LoVo (cell line): ENCODE results near the gene HOATZ.

Experiments
- DNase-seq: peaks from one replicate; pipeline ENCODE4 v3.0.0-alpha.2; 2016; ENCODE audit warnings: low spot score

The HOATZ gene

GRCh38 chr11:111581341-111581740, 66.8 kb downstream of the HOATZ start:
- no peak for DNase-seq

GRCh38 chr11:111582163-111582562, 67.6 kb downstream of the HOATZ start:
- no peak for DNase-seq

- DNase-seq, result no peak
Measured at GRCh38 chr11:111582881-111583280, 68.3 kb downstream of the HOATZ start.

- DNase-seq, result no peak
Measured at GRCh38 chr11:111585371-111585770, 70.8 kb downstream of the HOATZ start.

- peak; percentile 62 for DNase-seq
Measured at GRCh38 chr11:111586388-111586831, 71.8 kb downstream of the HOATZ start.
